H1 (cell line): Measurements from ENCODE around the gene MORC2. TPM values are rescaled to one million over a fixed set of nuclear protein-coding genes. Genes with fewer than 3 reads are reported as not detected.

ENCODE experiments used
- CBX5 ChIP-seq: fragments of 300-800, 300-1000 bp; sonication (generic); IDR thresholded peaks from 2 replicates; pipeline ENCODE4 v1.7.1; 2016; ENCODE audit warnings: antibody characterized with exemption, low read length, low read depth
- GTF2F1 ChIP-seq: IDR thresholded peaks from 2 replicates; pipeline ENCODE4 v1.6.1; 2012; ENCODE audit warnings: low read depth, low read length, improper control_type of control experiment, borderline replicate concordance
- HDAC6 ChIP-seq: IDR thresholded peaks from one replicate; pipeline ENCODE4 v1.7.1; 2012; ENCODE audit warnings: low read depth, mild to moderate bottlenecking, inconsistent platforms, low read length, moderate library complexity
- RNF2 ChIP-seq: fragments of 200-900, 300-1000 bp; sonication (generic); IDR thresholded peaks from 2 replicates; pipeline ENCODE4 v1.7.1; 2016; ENCODE audit warnings: borderline replicate concordance, low read depth, mild to moderate bottlenecking, antibody characterized with exemption, low read length; ENCODE audit not compliant: poor library complexity, severe bottlenecking; ENCODE audit errors: missing control alignments
- ZNF274 ChIP-seq: IDR thresholded peaks from 2 replicates; pipeline ENCODE4 v1.7.0; 2012; ENCODE audit warnings: low read length, borderline replicate concordance; ENCODE audit errors: extremely low read depth
- polyA plus RNA-seq, 7 experiments: library from polyadenylated mRNA; depleted of rRNA in 3 of 7; stranded (reverse) in 5 of 7; unstranded in 2 of 7; fragments of >200 nt in 5 of 7; fragments of 200-250 nt in 2 of 7; gene quantifications; 1 replicate in 5 of 7; 2 replicates in 1 of 7; 4 replicates in 1 of 7; pipeline versions ENCODE4 v1.2.1 to v1.2.3, GENCODE V29; 2011 to 2013; ENCODE audit warnings: missing spikeins in 2 of 7, mixed read lengths in 2 of 7
- total RNA-seq: library from RNA; stranded (reverse); fragmentation: NEBNext Ultra II Directional; extraction: Animal tissue kit (Norgen Biotek cat#: 25700); gene quantifications from 2 replicates; pipeline ENCODE4 v1.2.1, GENCODE V29; 2021

Gene MORC2
- total and polyA plus RNA-seq, 2 of the 8 experiments (the other 6 are each of a cell fraction or from before 2014, with no cell fraction given): 15.4 to 68.0 TPM

DNA sequence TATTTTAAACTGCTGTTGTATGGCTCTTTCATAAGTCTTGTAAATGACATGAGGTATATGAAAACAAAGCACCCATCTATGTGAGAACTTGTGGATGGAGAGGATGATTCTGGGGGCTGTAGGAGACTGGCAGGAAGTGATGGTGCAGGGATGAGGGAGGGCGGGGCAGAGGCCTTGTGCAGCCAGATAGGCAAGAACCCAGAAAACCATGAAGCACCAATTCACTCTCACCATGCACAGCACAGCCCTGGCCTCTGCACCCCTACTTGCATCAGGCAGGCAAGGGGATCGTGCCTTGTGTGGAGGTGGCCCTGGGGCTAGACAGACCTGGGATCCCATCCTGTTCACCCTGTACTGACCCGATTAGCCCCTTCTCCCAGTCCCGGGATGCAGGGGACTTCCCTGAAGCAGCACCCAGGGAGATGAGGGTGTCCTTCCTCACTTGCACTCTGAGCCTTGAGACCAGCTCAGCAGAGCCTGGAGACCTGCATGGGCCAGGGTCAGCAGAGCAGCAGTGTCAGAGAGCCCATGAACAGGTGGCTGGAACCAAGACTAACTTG, 85.5 kb downstream of the MORC2 start (continued):
- TF ChIP-seq ZNF274 (no peak), RNF2 (no peak), GTF2F1 (no peak), CBX5 (no peak), HDAC6 (no peak)
